ENCODE data around the gene MFSD6.

The MFSD6 gene

DNA sequence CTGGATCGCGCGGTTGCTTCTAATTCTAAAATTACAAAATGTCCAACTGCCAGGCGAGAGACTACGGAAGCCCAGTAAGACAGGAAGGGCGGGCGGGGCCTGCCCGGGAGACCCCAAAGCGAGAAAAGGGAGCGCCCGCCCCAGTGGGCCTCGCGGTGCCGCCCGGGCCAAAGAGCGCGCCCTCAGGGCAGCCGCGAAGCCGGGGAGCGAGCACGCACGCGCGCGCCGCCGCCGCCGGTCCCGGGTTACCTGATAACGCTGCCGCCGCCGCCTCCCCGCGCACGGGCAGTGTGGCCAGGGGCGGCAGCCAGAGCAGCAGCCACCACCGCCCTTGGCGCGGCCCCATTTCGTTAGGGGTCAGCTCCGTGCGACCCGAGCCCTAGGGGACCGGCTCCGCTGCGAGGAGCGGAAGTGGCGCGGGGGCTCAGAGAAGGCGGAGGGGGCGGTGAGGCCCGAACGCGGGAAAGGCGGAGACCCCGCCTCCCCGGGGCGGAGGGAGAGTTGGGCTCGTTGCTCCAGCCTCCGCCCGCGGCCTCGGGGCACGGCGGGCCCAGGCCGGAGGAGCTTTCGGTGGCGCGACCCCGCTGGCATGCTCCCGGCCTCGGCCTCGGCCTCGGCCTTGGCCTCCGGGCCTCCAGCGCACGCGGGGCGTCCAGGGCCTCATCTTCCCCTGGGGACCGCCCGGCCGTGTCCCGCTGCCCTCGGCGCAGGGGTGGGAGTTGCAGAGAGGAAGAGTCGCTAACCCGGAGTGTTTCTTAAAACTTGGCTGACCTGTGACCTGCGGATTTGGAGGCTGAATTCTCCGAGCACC is 126.4 kb downstream of the MFSD6 start, which contains the start of gene NEMP2:
TSS of gene NEMP2 (minus strand) at position 413 of the 811 bp plus-strand sequence. CDS start at position 346, 67 bp downstream.
- no peak for DNase-seq

DNA sequence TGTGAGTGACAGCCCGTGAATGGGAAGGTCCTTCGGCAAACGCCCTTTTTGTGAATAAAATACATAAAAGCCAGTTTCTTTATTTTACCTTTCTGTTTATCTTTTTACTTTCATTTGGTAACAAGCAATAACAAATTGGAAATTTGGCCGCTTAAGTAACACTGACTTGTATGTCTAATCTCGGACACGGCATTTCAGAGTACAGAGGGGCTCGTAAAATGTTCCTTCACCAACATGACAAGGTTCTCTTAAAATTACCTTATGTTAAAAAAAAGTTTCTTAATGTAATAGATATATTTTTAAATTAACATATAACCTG is 126.9 kb downstream of the MFSD6 start:
- DNase-seq, result no peak

DNA sequence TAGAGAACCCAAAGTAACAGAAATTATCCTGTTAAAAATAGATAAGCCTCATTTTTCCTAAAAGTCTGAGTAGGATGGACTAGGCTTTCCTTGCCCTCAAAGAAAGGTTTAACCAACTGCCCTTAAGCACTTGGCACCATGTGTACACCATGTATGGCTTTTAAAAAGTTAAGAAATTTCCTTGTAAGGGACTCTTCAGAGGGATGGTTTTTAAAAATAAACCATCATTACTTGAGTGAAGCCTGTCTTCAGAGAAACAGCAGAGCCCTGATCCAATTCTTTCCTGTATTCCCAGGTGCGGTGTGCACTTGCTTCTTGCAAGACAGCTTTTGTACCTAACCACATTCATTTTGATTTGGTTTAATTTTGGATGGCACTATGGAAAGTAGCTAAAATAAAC is 127.4 kb downstream of the MFSD6 start:
- no peak for DNase-seq

DNA sequence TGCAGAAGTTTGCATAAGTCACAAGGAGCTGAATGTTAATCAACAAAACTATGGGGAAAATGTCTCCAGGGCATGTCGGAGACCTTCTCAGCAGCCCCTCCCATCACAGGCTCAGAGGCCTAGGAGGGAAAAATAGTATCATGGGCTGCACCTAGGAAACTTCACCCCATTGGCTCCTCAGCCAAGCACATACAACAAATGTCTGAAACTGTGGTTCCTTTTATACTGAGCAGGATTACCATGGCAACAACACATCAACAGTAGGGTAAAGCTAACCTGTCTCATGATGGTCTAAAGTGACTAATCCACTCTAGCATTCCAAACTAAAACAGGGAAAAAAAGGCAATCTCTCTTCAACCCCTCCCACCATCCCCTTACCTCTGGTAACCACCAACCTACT is 129.6 kb downstream of the MFSD6 start:
- DNase-seq, result no peak

DNA sequence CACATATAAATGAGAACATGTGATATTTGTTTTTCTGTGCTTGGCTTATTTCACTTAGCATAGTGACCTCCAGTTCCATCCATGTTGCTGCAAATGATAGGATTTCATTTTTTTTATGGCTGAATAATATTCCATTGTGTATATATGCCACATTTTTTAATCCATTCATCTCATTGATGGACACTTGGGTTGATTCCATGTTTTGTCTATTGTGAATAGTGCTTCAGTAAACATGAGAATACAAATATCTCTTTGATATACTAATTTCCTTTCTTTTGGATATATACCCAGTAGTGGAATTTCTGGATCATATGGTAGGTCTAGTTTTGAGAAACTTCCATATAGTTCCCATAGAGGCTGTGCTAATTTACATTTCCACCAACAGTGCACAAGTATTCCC is 130.0 kb downstream of the MFSD6 start:
- no peak for DNase-seq

DNA sequence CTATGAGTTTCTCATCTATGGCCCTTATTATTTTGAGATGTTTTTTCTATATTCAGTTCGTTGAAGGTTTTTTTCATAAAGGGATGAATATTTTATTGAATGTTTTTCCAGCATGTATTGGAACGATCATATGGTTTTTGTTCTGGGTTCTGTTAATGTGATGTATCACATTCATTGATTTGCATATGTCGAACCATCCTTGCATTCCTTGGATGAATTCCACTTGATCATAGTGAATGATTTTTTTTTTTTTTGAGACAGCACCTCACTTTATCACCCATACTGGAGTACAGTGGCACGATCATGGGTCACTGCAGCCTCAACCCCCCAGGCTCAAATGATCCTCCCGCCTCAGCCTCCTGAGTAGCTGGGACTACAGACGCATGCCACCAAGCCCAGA is 131.9 kb downstream of the MFSD6 start:
- DNase-seq, result no peak

DNA sequence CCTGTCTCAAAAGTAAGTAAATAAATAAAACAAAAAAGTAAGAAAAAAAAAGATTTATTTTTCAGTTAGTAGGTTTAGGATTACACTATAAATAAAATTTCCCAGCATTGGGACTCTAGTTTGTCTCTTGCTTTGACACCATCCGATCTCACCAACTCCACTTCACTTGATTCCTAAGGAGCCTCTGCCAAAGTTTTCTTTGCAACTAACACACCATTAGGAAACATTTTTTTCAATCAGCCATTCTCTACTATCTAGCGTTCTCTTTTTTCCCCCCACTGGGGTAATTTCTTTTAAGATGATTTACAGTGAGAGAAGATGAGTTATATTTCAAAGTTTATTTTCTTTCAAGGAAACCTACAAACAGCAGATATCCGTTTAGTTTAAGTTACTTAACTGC is 136.9 kb downstream of the MFSD6 start:
- DNase-seq, result no peak

DNA sequence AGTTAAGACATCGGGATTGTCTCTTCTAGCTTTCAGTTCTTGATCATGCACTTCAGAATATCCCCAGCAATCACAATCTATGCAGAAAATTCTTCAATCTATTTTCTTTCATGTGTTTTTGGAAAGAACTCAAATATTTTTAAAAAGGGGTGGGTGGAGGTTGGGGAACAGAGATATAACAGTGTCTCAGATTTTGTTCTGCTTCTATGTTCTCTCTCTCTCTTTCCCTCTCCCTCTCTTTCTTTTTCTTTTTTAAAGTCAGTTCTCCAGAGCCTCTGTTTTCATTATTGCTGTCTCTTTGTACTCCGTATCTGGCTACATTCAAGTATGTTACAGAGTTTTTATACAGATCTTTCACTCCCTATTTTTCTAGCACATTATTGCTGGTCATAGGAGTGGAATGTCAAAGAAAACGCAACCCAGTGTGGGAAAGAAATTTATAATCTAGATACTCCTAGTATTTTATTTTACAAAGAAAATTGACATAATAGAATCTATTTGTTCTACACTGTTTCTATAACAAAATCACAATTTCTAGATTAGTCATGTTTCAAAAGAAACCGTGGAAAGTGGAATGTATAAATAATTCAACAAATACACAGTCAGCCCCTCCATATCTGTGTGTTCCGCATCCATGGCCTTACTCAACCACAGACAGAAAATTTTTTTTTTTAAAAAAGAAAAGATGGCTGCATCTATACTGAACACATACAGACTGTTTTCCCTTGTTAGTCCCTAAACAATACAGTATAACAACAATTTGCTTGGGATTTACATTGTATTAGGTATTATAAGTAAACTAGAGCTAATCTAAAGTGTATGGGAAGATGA is 137.6 kb downstream of the MFSD6 start:
- DNase-seq, result no peak

DNA sequence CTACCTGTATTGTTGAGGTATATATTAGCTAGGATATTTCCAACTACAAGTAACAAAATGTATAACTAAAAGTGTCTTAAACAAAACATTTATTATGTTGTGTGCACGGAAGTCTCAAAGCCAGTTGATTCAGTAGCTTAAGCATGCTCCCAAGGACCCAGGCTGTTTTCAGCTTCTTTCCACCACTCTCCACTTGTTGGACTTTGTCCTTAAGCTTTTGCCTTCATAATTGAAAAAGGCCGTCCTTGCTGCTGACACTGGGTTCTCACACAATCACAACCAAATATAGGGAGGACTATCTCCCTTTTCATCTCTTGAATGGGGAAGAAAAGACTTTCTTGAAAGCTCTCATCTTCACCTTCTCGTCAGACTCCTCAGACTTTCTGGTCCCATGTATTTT is 138.6 kb downstream of the MFSD6 start:
- no peak for DNase-seq

DNA sequence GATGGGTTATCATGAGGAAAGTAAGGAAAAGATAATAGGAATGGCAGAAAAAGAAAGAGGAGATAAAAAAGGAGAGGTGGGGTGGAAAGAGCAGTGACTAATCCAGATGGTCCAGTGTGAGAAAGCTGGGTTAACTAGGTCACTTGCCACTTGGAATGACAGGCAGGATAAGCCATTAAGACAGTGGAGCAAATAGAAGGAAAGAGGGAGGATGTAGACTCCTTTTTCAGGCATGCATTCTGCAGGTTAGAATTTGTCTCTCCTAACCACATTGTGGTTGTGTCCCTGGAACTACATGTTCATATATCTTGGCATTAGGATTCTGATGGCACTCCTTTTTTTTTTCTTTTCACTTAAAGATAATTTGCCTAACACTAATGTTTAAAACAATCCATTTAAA is 139.7 kb downstream of the MFSD6 start:
- no peak for DNase-seq

DNA sequence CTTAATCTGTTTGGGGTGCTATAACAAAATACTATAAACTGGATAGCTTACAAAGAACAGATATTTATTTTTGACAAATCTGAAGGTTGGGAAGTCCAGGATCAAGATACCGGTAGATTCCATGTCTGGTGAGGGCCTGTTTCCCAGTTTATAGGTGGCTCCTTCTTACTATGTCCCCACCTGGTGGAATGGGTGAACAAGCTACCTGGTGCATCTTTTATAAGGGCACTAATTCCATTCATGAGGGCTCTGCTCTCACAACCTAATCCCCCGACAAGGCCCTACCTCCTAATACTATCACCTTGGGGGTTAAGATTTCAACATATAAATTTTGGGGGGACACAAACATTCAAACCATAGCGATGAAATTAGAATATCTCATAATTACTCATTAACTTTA is 142.0 kb downstream of the MFSD6 start:
- no peak for DNase-seq

Data from NCI-H1436 treated with DMSO at 0.1 percent for 48 hours (cell line).